SK-N-SH (cell line): ENCODE results near the gene MRAP2. TPM values are rescaled to one million over a fixed set of nuclear protein-coding genes. Genes with fewer than 3 reads are reported as not detected.

ENCODE experiments used
- CTCF ChIA-PET: fragments of 300-600, 350-600 bp; formaldehyde crosslinking; extraction: SDS; loops from one replicate; lab custom pipeline; 2021; lab: Yijun Ruan, JAX
- POLR2A ChIA-PET: fragments of 350-600 bp; sonication (Branson Sonifier 250); formaldehyde crosslinking; extraction: SDS; loops from one replicate; lab custom pipeline; 2020; ENCODE audit warnings: antibody characterized with exemption, inconsistent platforms; lab: Yijun Ruan, JAX
- DNase-seq: peaks from one replicate; pipeline ENCODE4 v3.0.0; 2012
- H2AFZ ChIP-seq: fragments of 200-600 bp; sonication (generic); 2 replicates; pipeline ENCODE4 v1.8.1; 2016; ENCODE audit warnings: antibody characterized with exemption, mild to moderate bottlenecking, low read depth
- H3F3A ChIP-seq: fragments of 200-600 bp; sonication (generic); replicated peaks from 2 replicates; pipeline ENCODE3; 2016; ENCODE audit warnings: antibody characterized with exemption, mild to moderate bottlenecking; ENCODE audit not compliant: insufficient read depth
- H3K27ac ChIP-seq, 2 experiments: fragments of 200-500 bp in 1 of 2; fragments of 200-600 bp in 1 of 2; sonication (Bioruptor generic) in 1 of 2; sonication (generic), shearing (Covaris generic) in 1 of 2; 2 replicates each; pipeline versions ENCODE4 v1.5.1 to v1.6.1; 2014 to 2016; ENCODE audit warnings: low read depth in 2 of 2, inconsistent platforms in 1 of 2, low read length in 1 of 2, mild to moderate bottlenecking in 1 of 2, mixed read lengths in 1 of 2
- H3K27me3 ChIP-seq: fragments of 200-600 bp; sonication (generic), shearing (Covaris generic); 2 replicates; pipeline ENCODE4 v1.6.1; 2016; ENCODE audit warnings: mixed run types; ENCODE audit not compliant: insufficient read depth
- H3K36me3 ChIP-seq, 2 experiments: fragments of 200-500 bp in 1 of 2; fragments of 200-600 bp in 1 of 2; sonication (Bioruptor generic) in 1 of 2; sonication (generic) in 1 of 2; replicated peaks in 1 of 2; 2 replicates each; pipeline versions ENCODE3 to v1.5.1; 2014 to 2016; ENCODE audit warnings: low read length in 1 of 2, mild to moderate bottlenecking in 1 of 2; ENCODE audit not compliant: insufficient read depth in 2 of 2, control insufficient read depth in 1 of 2
- H3K4me1 ChIP-seq, 2 experiments: fragments of 200-500 bp in 1 of 2; fragments of 200-600 bp in 1 of 2; sonication (Bioruptor generic) in 1 of 2; sonication (generic), shearing (Covaris generic) in 1 of 2; 2 replicates each; pipeline versions ENCODE4 v1.5.1 to v1.6.1; 2014 to 2016; ENCODE audit warnings: low read depth in 1 of 2, low read length in 1 of 2, mixed run types in 1 of 2; ENCODE audit not compliant: insufficient read depth in 2 of 2, control insufficient read depth in 1 of 2
- H3K4me2 ChIP-seq: fragments of 200-600 bp; sonication (generic), shearing (Covaris generic); 2 replicates; pipeline ENCODE4 v1.6.1; 2017; ENCODE audit warnings: mixed run types
- H3K4me3 ChIP-seq, 2 experiments: fragments of 200-500 bp in 1 of 2; fragments of 200-600 bp in 1 of 2; sonication (Bioruptor generic) in 1 of 2; sonication (generic), shearing (Covaris generic) in 1 of 2; 2 replicates each; pipeline versions ENCODE4 v1.5.1 to v1.8.1; 2014 to 2016; ENCODE audit warnings: low read depth in 2 of 2, inconsistent platforms in 1 of 2, low read length in 1 of 2, mild to moderate bottlenecking in 1 of 2, mixed read lengths in 1 of 2, moderate library complexity in 1 of 2
- H3K79me2 ChIP-seq: fragments of 200-600 bp; sonication (generic); 2 replicates; pipeline ENCODE4 v1.8.1; 2017; ENCODE audit warnings: mild to moderate bottlenecking; ENCODE audit not compliant: insufficient read depth
- H3K9ac ChIP-seq: fragments of 200-600 bp; sonication (generic); 2 replicates; pipeline ENCODE4 v1.6.1; 2017; ENCODE audit warnings: mixed run types
- H3K9me2 ChIP-seq: fragments of 200-600 bp; sonication (generic); 2 replicates; pipeline ENCODE4 v1.6.1; 2017; ENCODE audit warnings: mixed run types
- H3K9me3 ChIP-seq: fragments of 200-600 bp; sonication (generic); 2 replicates; pipeline ENCODE4 v1.6.1; 2017; ENCODE audit warnings: mixed run types, mild to moderate bottlenecking, moderate library complexity
- H4K20me1 ChIP-seq: fragments of 200-600 bp; sonication (generic); 2 replicates; pipeline ENCODE4 v1.6.1; 2017; ENCODE audit warnings: mild to moderate bottlenecking, mixed run types; ENCODE audit not compliant: insufficient read depth
- CTCF ChIP-seq: fragments of 200-600 bp; sonication (generic); IDR thresholded peaks from 2 replicates; pipeline ENCODE4 v1.6.1; 2017; ENCODE audit warnings: antibody characterized with exemption, mild to moderate bottlenecking, moderate library complexity
- EP300 ChIP-seq, 2 experiments: IDR thresholded peaks; 2 replicates each; pipeline versions ENCODE4 v1.4.0 to v1.6.1; 2012; ENCODE audit warnings: borderline replicate concordance in 1 of 2, low read depth in 1 of 2, low read length in 1 of 2
- EZH2phosphoT487 ChIP-seq: fragments of 200-600 bp; sonication (generic); IDR thresholded peaks from 2 replicates; pipeline ENCODE4 v1.6.1; 2017; ENCODE audit warnings: low read depth, mixed run types, mild to moderate bottlenecking, antibody characterized with exemption, moderate library complexity, borderline replicate concordance
- FOSL2 ChIP-seq: IDR thresholded peaks from 2 replicates; pipeline ENCODE4 v1.4.0; 2012; ENCODE audit warnings: low read depth, mild to moderate bottlenecking, moderate library complexity, borderline replicate concordance
- FOXM1 ChIP-seq: IDR thresholded peaks from 2 replicates; pipeline ENCODE4 v1.4.0; 2012; ENCODE audit warnings: low read depth, mild to moderate bottlenecking
- GABPA ChIP-seq: IDR thresholded peaks from 2 replicates; pipeline ENCODE4 v1.4.0; 2012; ENCODE audit warnings: low read depth, mild to moderate bottlenecking
- GATA2 ChIP-seq: sonication (generic); formaldehyde crosslinking; IDR thresholded peaks from 2 replicates; pipeline ENCODE4 v1.5.0; 2020; ENCODE audit warnings: mild to moderate bottlenecking, missing genetic modification reagents
- IRF3 ChIP-seq: fragments of 150-350 bp; IDR thresholded peaks from 2 replicates; pipeline ENCODE4 v1.6.1; 2016; ENCODE audit warnings: mild to moderate bottlenecking, low read depth, low read length
- JUND ChIP-seq: IDR thresholded peaks from 2 replicates; pipeline ENCODE4 v1.4.0; 2012
- MAX ChIP-seq: IDR thresholded peaks from 2 replicates; pipeline ENCODE4 v1.4.0; 2012; ENCODE audit warnings: low read depth
- MEF2A ChIP-seq: IDR thresholded peaks from 2 replicates; pipeline ENCODE4 v1.4.0; 2012; ENCODE audit warnings: low read depth, borderline replicate concordance
- MXI1 ChIP-seq: IDR thresholded peaks from 2 replicates; pipeline ENCODE4 v1.6.1; 2012; ENCODE audit warnings: mild to moderate bottlenecking, low read depth, low read length, improper control_type of control experiment
- NFIC ChIP-seq: IDR thresholded peaks from 2 replicates; pipeline ENCODE4 v1.4.0; 2012; ENCODE audit warnings: borderline replicate concordance
- POLR2AphosphoS5 ChIP-seq: IDR thresholded peaks from 2 replicates; pipeline ENCODE4 v1.6.1; 2012; ENCODE audit warnings: low read depth, low read length
- RAD21 ChIP-seq: IDR thresholded peaks from 2 replicates; pipeline ENCODE4 v1.6.1; 2012; ENCODE audit warnings: mild to moderate bottlenecking, low read length
- RCOR1 ChIP-seq: fragments of 150-350 bp; IDR thresholded peaks from 2 replicates; pipeline ENCODE4 v1.6.1; 2017; ENCODE audit warnings: antibody characterized with exemption, low read length
- REST ChIP-seq: IDR thresholded peaks from 2 replicates; pipeline ENCODE4 v1.6.1; 2012; ENCODE audit warnings: mild to moderate bottlenecking, low read depth, low read length, moderate library complexity
- RXRA ChIP-seq: IDR thresholded peaks from 2 replicates; pipeline ENCODE4 v1.4.0; 2012; ENCODE audit warnings: low read depth, mild to moderate bottlenecking, borderline replicate concordance
- TCF12 ChIP-seq: IDR thresholded peaks from 2 replicates; pipeline ENCODE4 v1.4.0; 2012
- YY1 ChIP-seq: IDR thresholded peaks from 2 replicates; pipeline ENCODE4 v1.4.0; 2012; ENCODE audit warnings: low read depth, mild to moderate bottlenecking
- WGBS: methylation state at CpG from one replicate; pipeline ENCODE4 v1.1.6; 2017; ENCODE audit warnings: low lambda C conversion rate; 5-methylcytosine and 5-hydroxymethylcytosine counted together
- polyA plus RNA-seq, 3 experiments: library from polyadenylated mRNA; depleted of rRNA; stranded (reverse); fragments of >200 nt; gene quantifications; 2 replicates each; pipeline ENCODE4 v1.2.3, GENCODE V29; 2012

The MRAP2 gene
- polyA plus RNA-seq, 1 of the 3 experiments (the other 2 are of a cell fraction) = 0.12 TPM

GRCh38 chr6:84089081-84089480, 55.5 kb downstream of the MRAP2 start:
- no peaks in the 10 kb centered on the region for H3K79me2 ChIP-seq
- WGBS = 60% methylated on average over 1 of the region's 4 CpGs
- H3K9ac ChIP-seq = no peak overlapping the region
- DNase-seq = no peak
- H3K9me3 ChIP-seq = no peaks in the 10 kb centered on the region; the same call in 1 of the 2 replicates
- H3K27me3 ChIP-seq = no peaks in the 10 kb centered on the region
- no peak overlapping the region for H3K4me3 ChIP-seq
- H2AFZ ChIP-seq = no peak overlapping the region
- no peaks in the 10 kb centered on the region for H4K20me1 ChIP-seq
- H3K36me3 ChIP-seq = no peaks in the 10 kb centered on the region
- H3K27ac ChIP-seq = no peak overlapping the region
- ChIA-PET POLR2A (no interaction called here), CTCF (interaction anchor here (1.3 kb wide), 1 partner anchor 28 kb away, joined by 3 read pairs; no protein-coding TSS in a partner anchor)
- no peak overlapping the region for H3K4me2 ChIP-seq
- TF ChIP-seq FOSL2 (no peak), RCOR1 (no peak), YY1 (no peak), GATA2 (CRISPR knock-in tag) (no peak)
- H3K4me1 ChIP-seq = no peaks in the 10 kb centered on the region
- no peaks in the 10 kb centered on the region for H3K9me2 ChIP-seq
- H3F3A ChIP-seq = no peaks in the 10 kb centered on the region

GRCh38 chr6:84089552-84089951, 56.0 kb downstream of the MRAP2 start:
- Histone ChIP-seq H3K9me3 (no peaks in the 10 kb centered on the region; the same call in 1 of the 2 replicates), H2AFZ (no peak overlapping the region), H3F3A (no peaks in the 10 kb centered on the region), H3K27me3 (no peaks in the 10 kb centered on the region), H3K9me2 (no peaks in the 10 kb centered on the region), H3K4me1 (no peaks in the 10 kb centered on the region), H3K4me3 (no peak overlapping the region), H3K9ac (no peak overlapping the region), H3K4me2 (no peak overlapping the region), H3K36me3 (no peaks in the 10 kb centered on the region), H3K27ac (no peak overlapping the region), H3K79me2 (no peaks in the 10 kb centered on the region), H4K20me1 (no peaks in the 10 kb centered on the region)
- 39% methylated on average over 3 of the region's 3 CpGs for WGBS
- CTCF ChIA-PET = interaction anchor here (1.3 kb wide), 1 partner anchor 28 kb away, joined by 3 read pairs; no protein-coding TSS in a partner anchor
- no peak for TF ChIP-seq RXRA
- TF ChIP-seq CTCF = no peak
- TF ChIP-seq REST = no peak
- TF ChIP-seq MEF2A = no peak
- no peak for TF ChIP-seq MXI1
- TF ChIP-seq EP300 (IDR thresholded peaks at IDR 0.05; ENCODE audit: borderline replicate concordance in 1 of 2, low read depth in 1 of 2, low read length in 1 of 2) = no peak
- TF ChIP-seq TCF12 = no peak
- no peak for TF ChIP-seq MAX
- no peak for TF ChIP-seq GABPA
- TF ChIP-seq NFIC = no peak
- TF ChIP-seq RAD21 = no peak
- no peak for TF ChIP-seq POLR2AphosphoS5
- TF ChIP-seq FOSL2 = no peak
- no peak for TF ChIP-seq JUND
- no peak for TF ChIP-seq IRF3
- TF ChIP-seq RCOR1 = no peak
- TF ChIP-seq FOXM1 = no peak
- TF ChIP-seq EZH2phosphoT487 = no peak
- no peak for DNase-seq
- POLR2A ChIA-PET = no interaction called here
